A549 (cell line): ENCODE measurements around the gene AGPAT2. TPM values are rescaled to one million over a fixed set of nuclear protein-coding genes. Genes with fewer than 3 reads are reported as not detected.

Experiments
- ATAC-seq, 2 experiments: fragments of 200-7000 bp in 1 of 2; fragments of >200 bp in 1 of 2; cut with Nextera tagmentation in 1 of 2; cut with Tn5 transposase in 1 of 2; 3 replicates each; pipeline versions ENCODE4 v1.8.0 to v1.9.1; 2018 to 2020; ENCODE audit warnings: mild to moderate bottlenecking in 1 of 2, moderate library complexity in 1 of 2
- CTCF ChIA-PET: fragments of 300-600 bp; sonication (Branson Sonifier 250); formaldehyde crosslinking; extraction: SDS; loops from one replicate; lab custom pipeline; 2021; ENCODE audit warnings: antibody characterized with exemption, inconsistent platforms; lab: Yijun Ruan, JAX
- POLR2A ChIA-PET: fragments of 350-600 bp; formaldehyde crosslinking; extraction: SDS; loops from one replicate; lab custom pipeline; 2021; ENCODE audit warnings: antibody characterized with exemption, inconsistent platforms; lab: Yijun Ruan, JAX
- DNase-seq, 2 experiments: peaks; one replicate each; pipeline versions ENCODE4 v3.0.0 to v3.0.0-alpha.2; 2011 to 2016; ENCODE audit warnings: low read depth in 1 of 2, low spot score in 1 of 2
- FAIRE-seq: peaks from 2 replicates; lab custom pipeline; 2011; peaks lifted over from hg19 to GRCh38; lab: Jason Lieb, UNC
- H3K27ac ChIP-seq, 2 experiments: fragments of >200 bp; sonication (Bioruptor Twin); formaldehyde crosslinking; 3 replicates each; pipeline ENCODE4 v1.5.1; 2016 to 2017
- H3K4me1 ChIP-seq: fragments of >200 bp; sonication (Bioruptor Twin); formaldehyde crosslinking; 3 replicates; pipeline ENCODE4 v1.6.1; 2016
- H3K4me2 ChIP-seq: fragments of >200 bp; sonication (Bioruptor Twin); formaldehyde crosslinking; 3 replicates; pipeline ENCODE4 v1.6.1; 2016
- H3K4me3 ChIP-seq: fragments of >200 bp; sonication (Bioruptor Twin); formaldehyde crosslinking; 3 replicates; pipeline ENCODE4 v1.5.1; 2016
- H3K9me3 ChIP-seq: fragments of >200 bp; sonication (Bioruptor Twin); formaldehyde crosslinking; 3 replicates; pipeline ENCODE4 v1.6.1; 2016
- ATOH8 ChIP-seq: fragments of 250-450 bp; sonication (Bioruptor Pico); IDR thresholded peaks from 2 replicates; pipeline ENCODE4 v1.5.0; 2020; ENCODE audit warnings: low read depth, mild to moderate bottlenecking, moderate library complexity
- BCL3 ChIP-seq: fragments of >200 bp; sonication (Bioruptor Twin); formaldehyde crosslinking; IDR thresholded peaks from 3 replicates; pipeline ENCODE4 v1.6.1; 2016
- CHD2 ChIP-seq: fragments of 150-350 bp; IDR thresholded peaks from 2 replicates; pipeline ENCODE4 v1.6.1; 2014; ENCODE audit warnings: low read length; ENCODE audit not compliant: partially characterized antibody
- CHD4 ChIP-seq: fragments of 200-600 bp; sonication (generic); IDR thresholded peaks from 2 replicates; pipeline ENCODE4 v1.6.1; 2016; ENCODE audit warnings: antibody characterized with exemption, mild to moderate bottlenecking, borderline replicate concordance
- CTCF ChIP-seq: fragments of >200 bp; sonication (Bioruptor Twin); formaldehyde crosslinking; IDR thresholded peaks from 3 replicates; pipeline ENCODE4 v1.5.1; 2016
- E2F6 ChIP-seq: IDR thresholded peaks from 2 replicates; pipeline ENCODE4 v1.6.1; 2012; ENCODE audit warnings: low read depth, borderline replicate concordance
- EHMT2 ChIP-seq: fragments of 200-600 bp; sonication (generic); IDR thresholded peaks from 2 replicates; pipeline ENCODE4 v1.6.1; 2016; ENCODE audit warnings: antibody characterized with exemption, low read depth, mild to moderate bottlenecking, moderate library complexity
- ELK1 ChIP-seq: fragments of 150-350 bp; IDR thresholded peaks from 2 replicates; pipeline ENCODE4 v1.6.1; 2014; ENCODE audit warnings: low read depth, mild to moderate bottlenecking, low read length
- EP300 ChIP-seq, 2 experiments: fragments of >200 bp; sonication (Bioruptor Twin); formaldehyde crosslinking; IDR thresholded peaks; 2 replicates in 1 of 2; 3 replicates in 1 of 2; pipeline ENCODE4 v1.6.1; 2016 to 2017
- FOSL2 ChIP-seq, 2 experiments: fragments of 450-650 bp in 1 of 2; fragments of >200 bp in 1 of 2; sonication (Bioruptor Twin) in 1 of 2; formaldehyde crosslinking; IDR thresholded peaks; 2 replicates each; pipeline versions ENCODE4 v1.5.0 to v1.6.1; 2016 to 2020; ENCODE audit warnings: mild to moderate bottlenecking in 1 of 2, moderate library complexity in 1 of 2
- FOXS1 ChIP-seq: fragments of 250-450 bp; sonication (Bioruptor Pico); IDR thresholded peaks from 2 replicates; pipeline ENCODE4 v1.5.0; 2020; ENCODE audit warnings: mild to moderate bottlenecking, moderate library complexity
- HDAC2 ChIP-seq: fragments of 200-600 bp; sonication (generic); IDR thresholded peaks from 2 replicates; pipeline ENCODE4 v1.6.1; 2016
- HES2 ChIP-seq: fragments of >200 bp; sonication (Bioruptor Twin); formaldehyde crosslinking; IDR thresholded peaks from 2 replicates; pipeline ENCODE4 v1.6.1; 2016
- HMGXB4 ChIP-seq: fragments of 250-450 bp; sonication (Bioruptor Pico); IDR thresholded peaks from 2 replicates; pipeline ENCODE4 v1.5.0; 2021; ENCODE audit warnings: mild to moderate bottlenecking, moderate library complexity, borderline replicate concordance
- HOXA7 ChIP-seq: fragments of 250-450 bp; sonication (Bioruptor Pico); IDR thresholded peaks from 2 replicates; pipeline ENCODE4 v1.5.0; 2020; ENCODE audit warnings: mild to moderate bottlenecking, moderate library complexity
- HOXB13 ChIP-seq: fragments of 250-450 bp; sonication (Bioruptor Pico); IDR thresholded peaks from 2 replicates; pipeline ENCODE4 v1.5.0; 2020; ENCODE audit warnings: low read depth, mild to moderate bottlenecking, moderate library complexity
- HOXB5 ChIP-seq: fragments of 250-450 bp; sonication (Bioruptor Pico); IDR thresholded peaks from 2 replicates; pipeline ENCODE4 v1.5.0; 2020; ENCODE audit warnings: mild to moderate bottlenecking, moderate library complexity
- MAZ ChIP-seq: fragments of 150-350 bp; IDR thresholded peaks from 2 replicates; pipeline ENCODE4 v1.6.1; 2014; ENCODE audit warnings: antibody characterized with exemption, low read depth, low read length, borderline replicate concordance
- NR3C1 ChIP-seq: fragments of >200 bp; sonication (Bioruptor Twin); formaldehyde crosslinking; IDR thresholded peaks from 3 replicates; pipeline ENCODE4 v1.6.1; 2017
- PBX3 ChIP-seq: IDR thresholded peaks from 2 replicates; pipeline ENCODE4 v1.6.1; 2012
- POLR2A ChIP-seq: IDR thresholded peaks from 2 replicates; pipeline ENCODE4 v1.6.1; 2012; ENCODE audit warnings: mild to moderate bottlenecking, low read length
- POLR2AphosphoS2 ChIP-seq: conservative IDR thresholded peaks from 2 replicates; pipeline ENCODE4 v1.6.1; 2012; ENCODE audit warnings: low read length, improper control_type of control experiment, inconsistent platforms
- RAD21 ChIP-seq, 2 experiments: fragments of >200 bp in 1 of 2; sonication (Bioruptor Twin) in 1 of 2; formaldehyde crosslinking in 1 of 2; IDR thresholded peaks in 1 of 2; conservative IDR thresholded peaks in 1 of 2; 2 replicates in 1 of 2; 3 replicates in 1 of 2; pipeline ENCODE4 v1.6.1; 2012 to 2018; ENCODE audit warnings: inconsistent platforms in 1 of 2
- RARB ChIP-seq: fragments of 250-450 bp; sonication (Bioruptor Pico); IDR thresholded peaks from 2 replicates; pipeline ENCODE4 v1.8.0; 2021; ENCODE audit warnings: mild to moderate bottlenecking, moderate library complexity
- RNF2 ChIP-seq: fragments of 200-600 bp; sonication (generic); IDR thresholded peaks from 2 replicates; pipeline ENCODE4 v1.6.1; 2016; ENCODE audit warnings: low read depth, mild to moderate bottlenecking, antibody characterized with exemption, moderate library complexity, borderline replicate concordance
- SREBF2 ChIP-seq: fragments of 450-650 bp; IDR thresholded peaks from 2 replicates; pipeline ENCODE4 v1.6.1; 2014; ENCODE audit warnings: mild to moderate bottlenecking, moderate library complexity
- TFCP2L1 ChIP-seq: fragments of 250-450 bp; sonication (Bioruptor Pico); IDR thresholded peaks from 2 replicates; pipeline ENCODE4 v1.5.0; 2021; ENCODE audit warnings: mild to moderate bottlenecking
- WGBS: methylation state at CpG from one replicate; pipeline ENCODE4 v1.1.6; 2017; ENCODE audit errors: missing lambda C conversion rate; 5-methylcytosine and 5-hydroxymethylcytosine counted together
- polyA plus RNA-seq, 4 experiments: library from polyadenylated mRNA; depleted of rRNA in 3 of 4; stranded (reverse); fragments of >200 nt; fragmentation: RNase III in 1 of 4; extraction: RNeasy Plus Mini Kit Qiagen cat#74134 plus additional on column Dnase treatment in 1 of 4; gene quantifications; 2 replicates in 3 of 4; 3 replicates in 1 of 4; pipeline ENCODE4 v1.2.3, GENCODE V29; 2011 to 2017

AGPAT2 gene
- polyA plus RNA-seq, 2 of the 4 experiments (the other 2 are of a cell fraction) = 32.3 to 49.5 TPM

- no peak for FAIRE-seq
- CTCF ChIA-PET = interaction anchor here (0.9 to 7.9 kb wide), 7 partner anchors 9 to 188 kb away, joined by 3 to 186 read pairs (median 4); partner anchors contain the start of gene AGPAT2
- WGBS = 93% methylated on average over 19 of the region's 46 CpGs
- POLR2A ChIA-PET = interaction anchor here (0.5 kb wide), 1 partner anchor 156 kb away, joined by 3 read pairs; no protein-coding TSS in a partner anchor
- Histone ChIP-seq H3K9me3 (no peaks in the 10 kb centered on the region), H3K4me3 (no peak overlapping the region), H3K4me2 (no peak overlapping the region)
- no peak for DNase-seq
- TF ChIP-seq EHMT2 = no peak
- TF ChIP-seq RARB = no peak
- no peak for TF ChIP-seq POLR2A
- TF ChIP-seq BCL3 = no peak
- no peak for TF ChIP-seq MAZ
- no peak for TF ChIP-seq FOXS1 (CRISPR knock-in tag)
- no peak for TF ChIP-seq CTCF
- TF ChIP-seq ELK1 = no peak
- TF ChIP-seq POLR2AphosphoS2 = no peak
- no peak for TF ChIP-seq TFCP2L1
- TF ChIP-seq FOSL2 (IDR thresholded peaks at IDR 0.05) = no peak
- no peak for TF ChIP-seq FOSL2 (CRISPR knock-in tag; IDR thresholded peaks at IDR 0.05)
- no peak for TF ChIP-seq SREBF2
- TF ChIP-seq, all 56 proteins: peak for 0
- H3K27ac ChIP-seq = no peak overlapping the region
- no peak for ATAC-seq
- peaks cover 28% of the 10 kb centered on the region for H3K4me1 ChIP-seq
Observed at GRCh38 chr9:136676920-136677686, 10.2 kb downstream of the AGPAT2 start.

GRCh38 chr9:136676297-136676794 is 10.9 kb downstream of the AGPAT2 start:
- Histone ChIP-seq H3K4me2 (no peak overlapping the region), H3K4me1 (peaks cover 35% of the 10 kb centered on the region), H3K27ac (no peak overlapping the region), H3K4me3 (no peak overlapping the region), H3K9me3 (no peaks in the 10 kb centered on the region)
- POLR2A ChIA-PET = no interaction called here
- DNase-seq (no peak), FAIRE-seq (no peak), ATAC-seq (no peak)
- CTCF ChIA-PET = interaction anchor here (0.9 to 7.9 kb wide), 7 partner anchors 9 to 188 kb away, joined by 3 to 186 read pairs (median 5); partner anchors contain the start of gene AGPAT2
- 90% methylated on average over 10 of the region's 13 CpGs for WGBS
- TF ChIP-seq HOXA7 (CRISPR knock-in tag) (no peak), TFCP2L1 (no peak), CHD2 (no peak), HDAC2 (no peak), HES2 (no peak), HOXB5 (no peak), ATOH8 (CRISPR knock-in tag) (no peak), NR3C1 (no peak), HMGXB4 (CRISPR knock-in tag) (no peak), EP300 (IDR thresholded peaks at IDR 0.05) (no peak), RAD21 (conservative IDR thresholded peaks at IDR 0.05 in 1 of 2, IDR thresholded peaks at IDR 0.05 in 1 of 2) (no peak), CHD4 (no peak), HOXB13 (CRISPR knock-in tag) (no peak), RNF2 (no peak), FOXS1 (CRISPR knock-in tag) (no peak), RARB (no peak), PBX3 (no peak), E2F6 (no peak)
